ENCODE data around the gene GNMT. TPM values are rescaled to one million over a fixed set of nuclear protein-coding genes. Genes with fewer than 3 reads are reported as not detected.

The GNMT gene
- polyA plus RNA-seq, 1 of the 3 experiments (the other 2 are of a cell fraction), result 2.0 TPM

GRCh38 chr6:42979523-42980177 lies 19.1 kb downstream of the GNMT start (continued):
- TF ChIP-seq FOSL2 (IDR thresholded peaks at IDR 0.05; ENCODE audit: borderline replicate concordance, low read depth) (no peak), MAX (IDR thresholded peaks at IDR 0.05; ENCODE audit: low read depth) (no peak), ZBTB33 (IDR thresholded peaks at IDR 0.05; ENCODE audit: borderline replicate concordance, low read depth) (no peak), MXI1 (IDR thresholded peaks at IDR 0.05; ENCODE audit: low read depth, low read length) (no peak; the same call in 1 of the 2 replicates), CHD2 (IDR thresholded peaks at IDR 0.05; ENCODE audit: low read length, partially characterized antibody) (no peak), SIN3A (IDR thresholded peaks at IDR 0.05; ENCODE audit: borderline replicate concordance, low read depth, low read length) (no peak)

- 75% methylated on average over 5 of the region's 5 CpGs for WGBS (ENCODE audit: low lambda C conversion rate)
- POLR2A ChIA-PET, result no interaction called here
- TF ChIP-seq USF2 (IDR thresholded peaks at IDR 0.05; ENCODE audit: borderline replicate concordance, low read depth, low read length) (no peak), TCF12 (IDR thresholded peaks at IDR 0.05) (no peak), FOSL2 (IDR thresholded peaks at IDR 0.05; ENCODE audit: borderline replicate concordance, low read depth) (no peak), YY1 (IDR thresholded peaks at IDR 0.05; ENCODE audit: low read depth) (no peak), GATA2 (CRISPR knock-in tag; IDR thresholded peaks at IDR 0.05) (no peak), EP300 (IDR thresholded peaks at IDR 0.05; ENCODE audit: borderline replicate concordance in 1 of 2, low read depth in 1 of 2, low read length in 1 of 2) (no peak), JUND (IDR thresholded peaks at IDR 0.05) (no peak), EZH2phosphoT487 (IDR thresholded peaks at IDR 0.05; ENCODE audit: borderline replicate concordance, low read depth) (no peak), ZBTB33 (IDR thresholded peaks at IDR 0.05; ENCODE audit: borderline replicate concordance, low read depth) (no peak), POLR2AphosphoS5 (IDR thresholded peaks at IDR 0.05; ENCODE audit: low read depth, low read length) (no peak), NFIC (IDR thresholded peaks at IDR 0.05; ENCODE audit: borderline replicate concordance) (no peak)
- H3K4me1 ChIP-seq (ENCODE audit: control insufficient read depth in 1 of 2, insufficient read depth in 2 of 2, low read depth in 1 of 2, low read length in 1 of 2), result peaks cover 12 to 27% of the 10 kb centered on the region in 2 experiments; a peak in 2 of 4 replicates
- H3K9me3 ChIP-seq, result no peaks in the 10 kb centered on the region
- H3K9me2 ChIP-seq, result no peaks in the 10 kb centered on the region
- no peak overlapping the region for H3K4me3 ChIP-seq (ENCODE audit: low read depth in 2 of 2, low read length in 1 of 2)
- no peak overlapping the region for H3K4me2 ChIP-seq
- no peaks in the 10 kb centered on the region for H3K27me3 ChIP-seq (ENCODE audit: insufficient read depth)
- no peaks in the 10 kb centered on the region for H3K36me3 ChIP-seq (replicated peaks in 1 of 2; ENCODE audit: control insufficient read depth in 1 of 2, insufficient read depth in 2 of 2, low read length in 1 of 2)
- CTCF ChIA-PET, result no interaction called here
- no peak overlapping the region for H3K9ac ChIP-seq
- peaks cover 44% of the 10 kb centered on the region for H3K79me2 ChIP-seq (ENCODE audit: insufficient read depth)
- H3K27ac ChIP-seq (ENCODE audit: low read depth in 2 of 2, low read length in 1 of 2), result no peak overlapping the region
- DNase-seq, result no peak
- H2AFZ ChIP-seq (ENCODE audit: low read depth), result no peak overlapping the region
- peaks cover 12% of the 10 kb centered on the region for H3F3A ChIP-seq (replicated peaks; ENCODE audit: insufficient read depth)
- no peaks in the 10 kb centered on the region for H4K20me1 ChIP-seq (ENCODE audit: insufficient read depth)
Observed at GRCh38 chr6:42981836-42982235, 21.3 kb downstream of the GNMT start.

All from SK-N-SH (cell line).